HCT116 (cell line): Measurements from ENCODE around the gene DCTD. TPM values are rescaled to one million over a fixed set of nuclear protein-coding genes. Genes with fewer than 3 reads are reported as not detected.

ENCODE experiments used
- ATAC-seq: fragments of 200-7000 bp; cut with Tn5 transposase; 2 replicates; pipeline ENCODE4 v1.9.1; 2020; ENCODE audit warnings: mild to moderate bottlenecking, moderate library complexity
- BruUV-seq: library from RNA; stranded (reverse); fragments of 400-500 nt; replicated peaks from 2 replicates; lab custom pipeline; 2021; lab: Mats Ljungman, UMichigan
- CTCF ChIA-PET: fragments of 300-600 bp; sonication (Branson Sonifier 250); formaldehyde crosslinking; loops from one replicate; lab custom pipeline; 2021; ENCODE audit warnings: antibody characterized with exemption; lab: Charles Lee
- POLR2A ChIA-PET: fragments of 300-600, 350-600 bp; sonication (Branson Sonifier 250); formaldehyde crosslinking; loops from one replicate; lab custom pipeline; 2021; ENCODE audit warnings: antibody characterized with exemption; lab: Charles Lee
- RAD21 ChIA-PET, 2 experiments: fragments of 300-600 bp; sonication (Branson Sonifier 250); formaldehyde crosslinking; loops; one replicate each; lab custom pipeline; 2023; ENCODE audit warnings: low total read pairs in 2 of 2; ENCODE audit not compliant: uncharacterized antibody in 2 of 2, unreplicated experiment in 2 of 2, low non-redundant PET in 1 of 2; lab: Charles Lee
- DNase-seq: peaks from one replicate; pipeline ENCODE4 v3.0.0-alpha.2; 2010; ENCODE audit warnings: low read depth, low spot score
- H2AFZ ChIP-seq: fragments of 200-600 bp; shearing (Covaris generic), sonication (generic); 2 replicates; pipeline ENCODE4 v1.6.1; 2017; ENCODE audit warnings: low read depth, mixed run types, mixed read lengths, antibody characterized with exemption, low read length; ENCODE audit not compliant: poor library complexity, severe bottlenecking
- H3K27ac ChIP-seq: 2 replicates; pipeline ENCODE4 v1.5.1; 2012; ENCODE audit warnings: low read depth, low read length
- H3K27me3 ChIP-seq: fragments of 200-600 bp; sonication (generic); 2 replicates; pipeline ENCODE4 v1.6.1; 2016; ENCODE audit warnings: mixed run types, low read length, mixed read lengths; ENCODE audit not compliant: insufficient read depth
- H3K36me3 ChIP-seq, 2 experiments: fragments of 200-500 bp in 1 of 2; fragments of 200-600 bp in 1 of 2; sonication (Bioruptor generic) in 1 of 2; sonication (generic) in 1 of 2; 2 replicates each; pipeline versions ENCODE4 v1.5.1 to v1.6.1; 2014 to 2016; ENCODE audit warnings: low read length in 2 of 2, inconsistent platforms in 1 of 2, mixed read lengths in 1 of 2, mixed run types in 1 of 2; ENCODE audit not compliant: insufficient read depth in 2 of 2, control insufficient read depth in 1 of 2
- H3K4me1 ChIP-seq, 2 experiments: fragments of 200-600 bp in 1 of 2; sonication (generic) in 1 of 2; 2 replicates each; pipeline versions ENCODE4 v1.5.1 to v1.6.1; 2012 to 2017; ENCODE audit warnings: low read length in 2 of 2, inconsistent platforms in 1 of 2, mild to moderate bottlenecking in 1 of 2, mixed read lengths in 1 of 2, mixed run types in 1 of 2, moderate library complexity in 1 of 2; ENCODE audit not compliant: insufficient read depth in 2 of 2, control insufficient read depth in 1 of 2
- H3K4me2 ChIP-seq: fragments of 200-600 bp; sonication (generic); 2 replicates; pipeline ENCODE4 v1.6.1; 2017; ENCODE audit warnings: mixed run types, low read length, mixed read lengths
- H3K4me3 ChIP-seq, 2 experiments: fragments of 200-600 bp in 1 of 2; sonication (generic) in 1 of 2; replicated peaks in 1 of 2; 2 replicates each; pipeline ENCODE4 v1.5.1; 2011 to 2016; ENCODE audit warnings: low read length in 2 of 2, control low read depth in 1 of 2, low read depth in 1 of 2, mild to moderate bottlenecking in 1 of 2, mixed read lengths in 1 of 2, mixed run types in 1 of 2
- H3K79me2 ChIP-seq: fragments of 200-600 bp; sonication (generic); 2 replicates; pipeline ENCODE4 v1.6.1; 2017; ENCODE audit warnings: mild to moderate bottlenecking, mixed run types, low read length, moderate library complexity, mixed read lengths; ENCODE audit not compliant: insufficient read depth
- H3K9ac ChIP-seq: fragments of 200-600 bp; sonication (generic); 2 replicates; pipeline ENCODE4 v1.6.1; 2016; ENCODE audit warnings: low read length, mixed read lengths
- H3K9me2 ChIP-seq: fragments of 200-600 bp; sonication (generic), shearing (Covaris generic); 2 replicates; pipeline ENCODE4 v1.6.1; 2017; ENCODE audit warnings: mixed run types, mild to moderate bottlenecking, moderate library complexity; ENCODE audit not compliant: insufficient read depth
- H3K9me3 ChIP-seq, 2 experiments: fragments of 200-500 bp in 1 of 2; fragments of 200-600 bp in 1 of 2; sonication (Bioruptor generic) in 1 of 2; sonication (generic) in 1 of 2; 2 replicates each; pipeline ENCODE4 v1.6.1; 2014 to 2017; ENCODE audit warnings: low read length in 2 of 2, mixed read lengths in 2 of 2, inconsistent platforms in 1 of 2, low read depth in 1 of 2, mild to moderate bottlenecking in 1 of 2, mixed run types in 1 of 2, moderate library complexity in 1 of 2; ENCODE audit not compliant: control insufficient read depth in 1 of 2, insufficient read depth in 1 of 2
- H4K20me1 ChIP-seq: fragments of 200-600 bp; sonication (generic), shearing (Covaris generic); 2 replicates; pipeline ENCODE4 v1.6.1; 2017; ENCODE audit warnings: mixed run types, mild to moderate bottlenecking, moderate library complexity; ENCODE audit not compliant: insufficient read depth
- ELF1 ChIP-seq: IDR thresholded peaks from 2 replicates; pipeline ENCODE4 v1.6.1; 2012; ENCODE audit warnings: low read depth, borderline replicate concordance
- SRF ChIP-seq: IDR thresholded peaks from 2 replicates; pipeline ENCODE4 v1.6.1; 2012; ENCODE audit warnings: low read depth
- intact Hi-C: fragments of 100-400 bp; cut with micrococcal nuclease; formaldehyde crosslinking; loops from 2 replicates; pipeline ENCODE4 v1.10.0; 2022
- total RNA-seq: library from RNA; stranded (reverse); gene quantifications from one replicate; pipeline ENCODE4 v1.2.1, GENCODE V29; 2021; ENCODE audit not compliant: unreplicated experiment
- TF ChIP-seq, protein P1 (sequence below): IDR thresholded peaks from 2 replicates; pipeline ENCODE4 v1.6.1; 2012

The DCTD gene
- total RNA-seq, 1 experiment from 2014 or later, result 96.3 TPM

DNA sequence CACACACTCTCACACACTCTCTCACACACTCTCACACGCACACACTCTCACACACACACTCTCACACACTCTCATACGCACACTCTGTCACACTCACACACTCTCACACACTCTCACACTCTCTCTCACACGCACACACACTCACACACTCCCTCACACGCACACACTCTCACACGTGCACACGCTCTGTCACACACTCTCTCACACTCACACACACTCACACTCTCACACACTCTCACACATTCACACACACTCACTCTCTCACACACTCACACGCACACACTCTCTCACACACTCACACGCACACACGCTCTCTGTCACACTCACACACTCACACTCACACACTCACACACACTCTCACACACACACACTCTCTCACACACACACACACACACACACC lies 43.0 kb upstream of the DCTD start:
- no peak overlapping the region for H3K27ac ChIP-seq
- TF ChIP-seq ELF1, result no peak
- no peaks in the 10 kb centered on the region; a peak in 1 of 4 replicates for H3K9me3 ChIP-seq
- RAD21 ChIA-PET, result no interaction called here
- no peaks in the 10 kb centered on the region for H4K20me1 ChIP-seq
- BruUV-seq, result no TSS peak
- CTCF ChIA-PET, result no interaction called here
- H3K4me2 ChIP-seq, result no peak overlapping the region
- H3K9ac ChIP-seq, result no peak overlapping the region
- DNase-seq (no peak), ATAC-seq (no peak)
- no peaks in the 10 kb centered on the region for H3K79me2 ChIP-seq
- intact Hi-C loops, result no loop called here
- no peaks in the 10 kb centered on the region for H3K27me3 ChIP-seq
- H3K4me3 ChIP-seq, result no peak overlapping the region
- POLR2A ChIA-PET, result no interaction called here
- no peaks in the 10 kb centered on the region for H3K4me1 ChIP-seq
- H3K36me3 ChIP-seq, result no peaks in the 10 kb centered on the region
- H2AFZ ChIP-seq, result no peak overlapping the region
- H3K9me2 ChIP-seq, result no peaks in the 10 kb centered on the region

DNA sequence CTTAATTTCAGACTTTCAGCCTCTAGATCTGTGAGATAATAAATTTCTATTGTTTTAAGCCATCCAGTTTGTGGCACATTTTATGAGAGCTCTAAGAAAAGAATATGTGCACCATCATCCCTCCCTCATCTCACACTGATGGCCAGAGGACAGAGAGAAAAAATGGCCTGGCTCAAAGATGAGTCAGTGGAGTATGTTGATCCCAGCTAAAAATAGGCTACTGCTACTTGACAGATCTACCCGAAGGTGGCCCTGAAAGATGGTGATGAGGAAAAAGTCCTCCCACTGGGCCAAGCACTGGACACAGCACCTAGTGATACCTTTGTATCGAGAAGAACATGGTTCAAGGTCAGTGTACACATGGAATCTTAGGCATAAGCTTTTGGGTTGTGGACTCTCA lies 38.2 kb upstream of the DCTD start:
- TF ChIP-seq, protein P1, sequence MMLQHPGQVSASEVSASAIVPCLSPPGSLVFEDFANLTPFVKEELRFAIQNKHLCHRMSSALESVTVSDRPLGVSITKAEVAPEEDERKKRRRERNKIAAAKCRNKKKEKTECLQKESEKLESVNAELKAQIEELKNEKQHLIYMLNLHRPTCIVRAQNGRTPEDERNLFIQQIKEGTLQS, result no peak
- TF ChIP-seq ELF1 (no peak), SRF (no peak)
- Histone ChIP-seq H3K4me2 (no peak overlapping the region), H3K27ac (no peak overlapping the region), H3K9me3 (no peaks in the 10 kb centered on the region; a peak in 1 of 4 replicates), H4K20me1 (no peaks in the 10 kb centered on the region), H3K9me2 (no peaks in the 10 kb centered on the region), H3K9ac (no peak overlapping the region), H3K36me3 (no peaks in the 10 kb centered on the region), H3K4me3 (no peak overlapping the region), H3K4me1 (no peaks in the 10 kb centered on the region), H3K79me2 (no peaks in the 10 kb centered on the region), H3K27me3 (no peaks in the 10 kb centered on the region), H2AFZ (no peak overlapping the region)
- ChIA-PET POLR2A (no interaction called here), CTCF (no interaction called here), RAD21 (no interaction called here)
- ATAC-seq (no peak), DNase-seq (no peak)
- no TSS peak for BruUV-seq
- intact Hi-C loops, result no loop called here
